K562 (cell line): ENCODE measurements around the gene B3GAT3. TPM values are rescaled to one million over a fixed set of nuclear protein-coding genes. Genes with fewer than 3 reads are reported as not detected.

Experiments used
- BCL6 ChIP-seq: fragments of 250-450 bp; sonication (Bioruptor Pico); IDR thresholded peaks from 2 replicates; pipeline ENCODE4 v1.4.0; 2020
- CCNT2 ChIP-seq: IDR thresholded peaks from 2 replicates; pipeline ENCODE4 v1.6.1; 2011; ENCODE audit warnings: borderline replicate concordance, low read depth, mild to moderate bottlenecking, moderate library complexity, mixed read lengths, low read length; ENCODE audit not compliant: insufficient read length; ENCODE audit errors: extremely low read depth
- GATAD2A ChIP-seq: fragments of 450-650 bp; IDR thresholded peaks from 2 replicates; pipeline ENCODE4 v1.6.1; 2017
- RAD21 ChIP-seq, 2 experiments: fragments of 250-450 bp in 1 of 2; fragments of 450-650 bp in 1 of 2; sonication (Bioruptor Pico) in 1 of 2; formaldehyde crosslinking in 1 of 2; IDR thresholded peaks in 1 of 2; conservative IDR thresholded peaks in 1 of 2; 2 replicates each; pipeline versions ENCODE4 v1.4.0 to v1.8.0; 2020 to 2022; ENCODE audit warnings: mild to moderate bottlenecking in 2 of 2, moderate library complexity in 1 of 2
- RBBP5 ChIP-seq: fragments of 200-600 bp; sonication (generic); IDR thresholded peaks from 2 replicates; pipeline ENCODE4 v1.6.1; 2012; ENCODE audit warnings: borderline replicate concordance, mild to moderate bottlenecking, low read length, control low read depth, inconsistent platforms; ENCODE audit not compliant: insufficient read depth, poor library complexity, severe bottlenecking
- RBM39 ChIP-seq: fragments of 200-400 bp; formaldehyde crosslinking; optimal IDR thresholded peaks from 2 replicates; pipeline ENCODE3; 2018; ENCODE audit warnings: low read depth, low read length
- SOX6 ChIP-seq: fragments of 450-650 bp; IDR thresholded peaks from 2 replicates; pipeline ENCODE4 v1.6.1; 2014; ENCODE audit warnings: mild to moderate bottlenecking
- SPI1 ChIP-seq: IDR thresholded peaks from 2 replicates; pipeline ENCODE4 v1.6.1; 2011; ENCODE audit warnings: low read depth, low read length, control low read depth, borderline replicate concordance
- SRSF9 ChIP-seq: fragments of 200-400 bp; formaldehyde crosslinking; IDR thresholded peaks from 2 replicates; pipeline ENCODE4 v1.6.1; 2017; ENCODE audit warnings: low read depth, low read length, borderline replicate concordance
- ZBTB2 ChIP-seq: fragments of 450-650 bp; IDR thresholded peaks from 2 replicates; pipeline ENCODE4 v1.6.1; 2016; ENCODE audit warnings: antibody characterized with exemption
- ZBTB40 ChIP-seq, 2 experiments: fragments of 450-650 bp in 1 of 2; sonication (generic) in 1 of 2; formaldehyde crosslinking in 1 of 2; IDR thresholded peaks; 2 replicates each; pipeline versions ENCODE4 v1.7.1 to v1.9.0; 2016 to 2022; ENCODE audit warnings: inconsistent platforms in 1 of 2, mild to moderate bottlenecking in 1 of 2, missing genetic modification reagents in 1 of 2
- ZFP30 ChIP-seq: fragments of 250-450 bp; sonication (Bioruptor Pico); IDR thresholded peaks from 2 replicates; pipeline ENCODE4 v1.8.0; 2022; ENCODE audit warnings: moderate library complexity, mild to moderate bottlenecking, inconsistent platforms, borderline replicate concordance
- ZNF24 ChIP-seq: fragments of 450-650 bp; IDR thresholded peaks from 2 replicates; pipeline ENCODE4 v1.6.1; 2016
- polyA plus RNA-seq, 8 experiments: library from polyadenylated mRNA; depleted of rRNA in 4 of 8; stranded (reverse) in 5 of 8; unstranded in 3 of 8; fragments of >200 nt; fragmentation: Nextera tagmentation in 2 of 8; fragmentation: Illumina TruSeq in 1 of 8; extraction: Ambion mirVana in 2 of 8; extraction: Trizol in 1 of 8; gene quantifications; 2 replicates each; pipeline versions ENCODE4 v1.2.1 to v1.2.3, GENCODE V29; 2011 to 2014; ENCODE audit warnings: inconsistent platforms in 1 of 8, missing spikeins in 1 of 8
- total RNA-seq, 7 experiments: library from RNA; depleted of rRNA in 6 of 7; stranded (reverse); fragments of >200 nt in 6 of 7; fragmentation: Illumina TruSeq in 2 of 7; extraction: Trizol in 2 of 7; gene quantifications; 2 replicates each; pipeline versions ENCODE4 v1.2.1 to v1.2.3, GENCODE V29; 2011 to 2021; ENCODE audit warnings: low replicate concordance in 1 of 7
- TF ChIP-seq, protein P1 (sequence below): sonication (generic); formaldehyde crosslinking; IDR thresholded peaks from 2 replicates; pipeline ENCODE4 v1.9.0; 2022; ENCODE audit warnings: mild to moderate bottlenecking, missing genetic modification reagents

The B3GAT3 gene
- total and polyA plus RNA-seq, 9 of the 15 experiments (the other 6 are each of a cell fraction or from before 2014, with no cell fraction given): 0.30 to 64.0 (median 21.4) TPM

GRCh38 chr11:62665075-62665598 lies 43.4 kb upstream of the B3GAT3 start, which contains the start of the genes C11orf98 and CSKMT (continued):
- TF ChIP-seq SRSF9: no peak
- TF ChIP-seq SOX6: no peak
- TF ChIP-seq RBM39: no peak
- peak; percentile 67 for TF ChIP-seq RBBP5
- no peak for TF ChIP-seq ZNF24
- TF ChIP-seq SPI1: peak; percentile 77; the same call in 1 of the 2 replicates
- TF ChIP-seq ZBTB2: no peak; the same call in 1 of the 2 replicates
- TF ChIP-seq, protein P1, sequence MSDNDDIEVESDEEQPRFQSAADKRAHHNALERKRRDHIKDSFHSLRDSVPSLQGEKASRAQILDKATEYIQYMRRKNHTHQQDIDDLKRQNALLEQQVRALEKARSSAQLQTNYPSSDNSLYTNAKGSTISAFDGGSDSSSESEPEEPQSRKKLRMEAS (CRISPR knock-in tag): no peak; the same call in 1 of the 2 replicates
- peak; percentile 82 for TF ChIP-seq ZBTB40 (IDR thresholded peaks at IDR 0.05)
- no peak for TF ChIP-seq ZBTB40 (CRISPR knock-in tag; IDR thresholded peaks at IDR 0.05)
- no peak for TF ChIP-seq BCL6 (CRISPR knock-in tag)
- peak in 1 of 2 experiments; percentile 8; a peak in 1 of 4 replicates for TF ChIP-seq RAD21 (CRISPR knock-in tag; conservative IDR thresholded peaks at IDR 0.05 in 1 of 2, IDR thresholded peaks at IDR 0.05 in 1 of 2)
- TF ChIP-seq CCNT2: peak; percentile 70
- no peak for TF ChIP-seq GATAD2A
- TF ChIP-seq ZFP30: no peak; the same call in 1 of the 2 replicates
